GM21723 (cell line): ENCODE data around the gene C12orf42.
A peak's percentile ranks its signal among the peaks of the same experiment; 100 is the strongest.

Experiments
- ATAC-seq: cut with Tn5 transposase; IDR thresholded peaks from one replicate; pipeline ENCODE4 v1.9.1; 2021; ENCODE audit warnings: mild to moderate bottlenecking, moderate library complexity; ENCODE audit not compliant: unreplicated experiment

Gene C12orf42

DNA sequence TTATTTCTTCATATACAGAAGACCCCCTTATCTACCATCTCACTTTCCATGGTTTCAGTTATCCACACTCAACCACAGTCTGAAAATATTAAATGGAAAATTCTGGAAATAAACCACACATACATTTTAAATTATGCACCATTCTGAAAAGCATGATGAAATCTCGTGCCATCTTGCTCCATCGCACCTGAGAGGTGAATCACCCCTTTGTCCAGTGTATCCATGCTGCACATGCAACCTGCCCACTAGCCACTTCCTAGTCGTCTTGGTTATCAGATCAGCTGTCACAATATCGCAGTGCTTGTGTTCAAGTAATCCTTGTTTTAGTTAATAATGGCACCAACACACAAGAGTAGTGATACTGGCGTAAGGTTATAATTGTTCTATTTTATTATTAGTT, 145.7 kb downstream of the C12orf42 start:
- no peak for ATAC-seq

DNA sequence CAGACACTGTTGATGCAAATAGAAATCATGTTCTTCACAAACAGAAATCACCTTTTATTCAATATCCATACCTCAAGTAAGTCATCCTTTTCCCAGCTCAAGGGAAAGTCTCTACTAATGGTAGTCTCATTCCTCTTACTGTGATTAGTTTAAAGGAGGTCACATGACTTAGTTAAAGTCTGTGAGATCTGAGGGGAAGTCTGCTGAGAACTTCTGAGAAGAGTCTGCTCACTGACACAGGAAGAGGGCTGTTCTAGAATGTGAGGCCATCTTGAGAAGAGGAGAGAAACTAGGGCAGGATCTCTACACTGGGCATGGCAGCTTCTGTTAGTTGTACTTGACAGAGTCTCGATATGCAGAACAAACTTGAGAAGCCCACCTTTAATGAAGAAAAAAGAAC, 146.8 kb downstream of the C12orf42 start:
- no peak for ATAC-seq

DNA sequence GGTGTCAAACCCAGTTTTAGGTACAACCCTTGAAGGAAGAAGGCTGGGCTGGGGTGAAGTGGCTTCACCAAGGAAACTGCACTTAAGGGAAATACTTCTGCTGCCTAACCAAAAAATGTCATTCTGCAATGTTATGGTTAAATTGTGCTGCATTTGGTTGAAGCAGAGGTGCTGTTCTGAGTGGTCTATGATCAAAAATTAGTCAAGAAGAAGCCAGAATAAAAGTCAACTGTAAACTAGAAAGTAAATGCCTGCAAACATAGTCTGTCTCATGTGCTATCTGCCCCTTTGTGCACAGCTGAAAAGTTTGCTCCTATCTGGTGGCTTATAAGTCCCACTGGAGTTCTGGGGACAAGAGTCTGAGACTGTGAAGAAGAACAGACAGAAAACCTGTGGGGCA, 158.8 kb downstream of the C12orf42 start:
- ATAC-seq, result no peak

DNA sequence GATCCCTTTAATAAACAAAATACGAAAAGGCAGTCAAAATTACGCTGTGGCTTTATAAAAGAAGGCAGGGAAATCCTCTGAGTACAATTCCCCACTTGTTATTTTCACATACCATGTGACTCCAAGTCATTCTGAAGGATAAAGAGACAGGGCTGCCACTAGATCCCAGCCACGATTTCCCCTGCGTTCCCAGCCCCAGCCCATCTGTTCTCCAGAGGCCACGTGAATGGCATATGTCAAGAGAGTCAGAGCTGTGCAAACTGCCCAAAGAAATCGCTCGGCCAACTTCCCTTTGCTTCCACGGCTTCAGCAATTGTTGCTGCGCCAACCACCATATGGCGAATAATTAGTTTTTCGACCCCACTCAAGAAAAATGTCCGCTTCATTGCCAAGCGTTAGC, 161.3 kb downstream of the C12orf42 start:
- no peak for ATAC-seq

DNA sequence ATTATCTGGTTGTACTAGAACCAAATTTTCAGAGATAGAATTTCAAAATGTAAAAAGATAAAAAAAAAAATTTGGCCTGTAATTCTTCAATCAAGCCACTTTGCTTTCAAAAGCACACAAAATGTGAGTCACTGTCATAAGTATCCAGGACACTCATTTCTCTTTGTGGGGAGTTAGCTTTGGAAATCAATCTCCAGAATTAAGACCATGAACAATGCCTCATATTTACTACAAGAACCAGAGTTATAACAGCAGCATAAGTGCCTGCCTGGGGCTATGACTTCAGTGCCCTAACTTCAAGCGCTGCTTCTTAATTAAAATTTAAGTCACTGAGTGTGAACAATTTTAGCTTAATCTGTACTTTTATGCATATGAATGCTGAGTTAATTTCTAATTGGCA, 162.1 kb downstream of the C12orf42 start:
- no peak for ATAC-seq

DNA sequence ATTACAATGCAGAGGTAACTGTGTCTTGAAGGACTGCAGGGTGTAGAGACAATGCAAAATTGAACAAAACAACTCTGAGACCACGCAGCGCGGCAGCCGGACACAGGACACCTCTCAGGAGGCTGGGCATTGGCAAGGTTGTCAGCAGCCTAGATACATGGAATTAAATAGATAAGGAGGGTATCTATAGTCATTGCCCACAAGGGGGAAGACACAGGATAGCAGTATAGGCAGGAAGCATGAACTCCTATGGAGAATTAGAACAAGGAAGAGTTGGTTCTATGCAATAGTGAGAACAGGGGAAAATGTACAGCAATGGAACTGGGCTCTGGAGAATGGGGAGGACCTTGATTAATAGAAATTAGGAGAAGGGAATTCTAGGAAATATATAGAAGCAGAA, 164.1 kb downstream of the C12orf42 start:
- ATAC-seq, result no peak

DNA sequence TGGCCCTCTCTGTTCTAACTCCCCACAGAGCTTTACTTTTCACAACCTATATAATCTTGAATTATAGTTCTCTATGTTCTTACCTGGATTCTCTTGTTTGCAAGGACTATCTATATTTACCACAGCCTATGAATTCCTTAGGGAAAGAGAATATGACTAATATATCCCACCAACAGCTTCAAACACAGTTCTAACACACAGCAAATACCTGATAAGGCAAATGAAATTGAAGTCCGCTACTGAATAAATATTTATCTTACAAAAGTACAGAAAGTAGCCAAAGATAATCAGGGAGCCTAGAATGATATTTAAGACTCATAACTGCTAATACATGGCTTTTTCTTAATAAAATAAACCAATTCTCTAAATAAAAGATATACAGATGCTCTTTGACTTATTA, 165.1 kb downstream of the C12orf42 start:
- no peak for ATAC-seq

DNA sequence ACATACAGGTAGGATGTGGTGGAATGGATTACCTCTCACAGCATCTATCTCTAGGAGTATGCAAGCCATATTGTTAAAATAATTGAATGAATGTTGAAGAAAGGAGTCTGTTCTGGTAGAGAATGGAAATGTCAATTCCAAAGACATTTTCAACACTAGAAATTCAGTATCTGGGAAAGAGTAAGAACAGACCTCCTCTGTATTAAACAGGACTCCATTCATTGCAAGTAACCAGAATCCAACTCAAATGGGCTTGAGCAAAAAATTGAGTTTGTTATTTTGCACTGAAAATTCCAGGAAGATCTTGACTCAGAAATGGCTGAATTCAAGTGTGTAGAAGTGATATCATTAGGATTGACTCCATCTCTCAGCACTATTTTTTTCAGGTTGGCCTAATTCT, 168.1 kb downstream of the C12orf42 start:
- no peak for ATAC-seq

DNA sequence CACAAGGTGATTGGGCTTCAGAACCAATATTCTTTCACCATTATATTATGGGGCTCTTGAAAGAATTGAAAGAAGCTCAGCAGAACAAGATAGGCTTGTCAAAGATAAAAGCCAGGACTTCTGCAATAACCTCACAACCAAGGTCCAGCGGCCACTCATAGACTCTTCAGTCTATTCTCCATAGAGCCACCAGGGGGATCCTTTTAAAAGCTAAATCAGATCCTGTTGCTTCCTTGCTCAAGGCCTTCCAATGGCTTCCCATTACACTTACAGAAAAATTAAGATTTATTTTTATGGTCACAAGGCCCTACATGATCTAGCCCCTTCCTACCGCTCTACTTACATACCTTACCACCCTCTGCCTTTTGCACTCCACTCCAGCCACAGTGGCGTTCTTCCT, 169.6 kb downstream of the C12orf42 start:
- no peak for ATAC-seq

DNA sequence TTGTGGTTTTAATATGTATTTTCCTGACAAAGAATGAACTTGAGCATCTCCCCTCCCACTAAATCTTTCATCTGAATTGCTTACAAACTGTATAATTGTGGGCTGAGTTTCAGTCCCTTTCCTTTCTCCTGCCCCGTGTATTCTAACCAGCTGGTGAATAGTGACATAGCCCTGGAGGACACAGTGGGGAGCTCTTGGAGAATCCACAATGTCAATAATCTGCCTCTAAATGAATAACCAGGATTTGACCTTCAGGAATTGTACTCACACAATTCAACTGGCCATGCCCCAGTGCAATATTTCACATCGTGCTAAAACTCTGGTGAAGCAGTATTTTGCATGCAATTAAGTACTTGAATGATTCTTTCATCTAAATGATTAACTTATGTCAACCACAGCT, 177.2 kb downstream of the C12orf42 start:
- ATAC-seq, result no peak

DNA sequence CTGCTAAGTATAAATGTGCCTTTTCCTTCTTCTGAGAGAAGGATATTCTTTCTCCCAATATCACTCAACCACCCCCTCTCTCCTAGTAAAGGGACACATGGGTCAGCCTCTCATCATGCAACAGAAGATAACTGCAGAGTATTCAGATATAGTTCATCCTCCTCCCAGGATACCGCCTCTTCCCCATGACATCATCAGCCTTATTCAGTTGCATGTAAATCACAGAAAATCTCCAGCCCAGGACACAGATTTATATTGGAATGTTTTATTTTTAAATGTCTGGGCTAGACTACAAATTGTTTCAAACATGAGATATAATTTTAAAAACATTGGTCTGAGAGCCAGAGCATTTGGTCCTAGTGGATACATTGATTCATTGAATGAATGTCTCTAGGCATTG, 178.5 kb downstream of the C12orf42 start:
- no peak for ATAC-seq

DNA sequence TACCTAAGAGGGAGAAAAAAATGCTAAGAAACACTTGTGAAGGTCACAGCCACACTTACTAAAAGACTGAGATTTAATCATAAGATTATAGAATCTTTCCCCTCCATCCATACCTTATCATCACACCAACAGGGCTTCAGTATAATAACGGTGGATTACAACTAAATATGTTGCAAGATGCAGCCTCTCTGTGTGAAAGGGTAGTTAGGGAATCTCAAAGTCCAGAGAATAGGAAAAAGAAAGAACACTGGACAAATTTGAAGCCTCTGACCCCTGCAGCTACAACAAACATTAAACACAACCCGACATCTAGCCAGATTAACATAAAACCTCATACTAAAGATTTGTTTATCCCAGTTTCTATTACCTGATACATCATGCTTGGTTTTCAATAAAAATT, 181.0 kb downstream of the C12orf42 start:
- no peak for ATAC-seq

DNA sequence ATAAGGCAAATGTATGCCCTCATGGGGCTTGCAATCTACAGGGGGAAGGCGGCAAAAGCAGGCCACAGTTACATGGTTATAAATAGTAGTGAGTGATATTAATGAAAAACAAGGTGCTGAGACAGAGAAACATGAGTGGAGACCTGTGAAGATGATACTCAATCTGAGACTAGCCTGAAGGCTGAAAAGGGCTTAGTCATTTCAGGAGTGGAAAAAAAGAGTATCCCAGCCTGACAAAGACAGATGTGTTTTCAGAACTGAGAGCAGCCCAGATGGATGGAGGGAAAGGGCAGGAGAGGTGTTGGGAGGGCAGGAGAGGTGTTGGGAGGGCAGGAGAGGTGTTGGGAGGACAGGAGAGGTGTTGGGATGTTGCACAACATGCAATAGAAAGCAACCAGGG, 181.9 kb downstream of the C12orf42 start:
- ATAC-seq, result no peak

DNA sequence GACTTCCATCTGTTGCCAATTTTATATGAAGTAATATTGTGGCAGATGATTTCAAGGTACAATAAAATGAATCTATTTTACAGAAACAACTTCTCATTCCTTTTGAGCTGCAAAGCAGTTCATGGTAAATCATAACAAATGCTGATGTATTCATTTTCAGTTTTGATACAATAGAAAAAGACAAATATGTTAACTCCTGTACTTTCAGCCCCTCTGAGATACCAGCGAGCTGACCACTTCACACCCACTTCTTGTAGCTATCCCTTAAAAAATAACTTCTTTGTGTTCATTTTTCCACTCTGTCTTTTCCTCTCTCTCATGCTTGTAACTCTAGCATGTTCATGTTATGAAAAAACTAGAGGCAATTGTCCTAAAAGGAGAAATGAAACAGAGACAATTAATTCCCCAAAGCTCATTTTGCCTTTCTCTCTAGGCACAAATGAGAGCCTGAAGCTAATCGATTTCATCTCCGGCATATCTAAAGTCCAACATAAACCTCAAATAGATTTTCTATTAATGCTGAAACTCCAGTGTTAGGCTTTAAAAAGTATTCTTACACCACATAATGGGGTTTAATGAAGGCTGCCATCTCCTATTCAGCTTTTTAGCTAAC, 182.9 kb downstream of the C12orf42 start:
- no peak for ATAC-seq

DNA sequence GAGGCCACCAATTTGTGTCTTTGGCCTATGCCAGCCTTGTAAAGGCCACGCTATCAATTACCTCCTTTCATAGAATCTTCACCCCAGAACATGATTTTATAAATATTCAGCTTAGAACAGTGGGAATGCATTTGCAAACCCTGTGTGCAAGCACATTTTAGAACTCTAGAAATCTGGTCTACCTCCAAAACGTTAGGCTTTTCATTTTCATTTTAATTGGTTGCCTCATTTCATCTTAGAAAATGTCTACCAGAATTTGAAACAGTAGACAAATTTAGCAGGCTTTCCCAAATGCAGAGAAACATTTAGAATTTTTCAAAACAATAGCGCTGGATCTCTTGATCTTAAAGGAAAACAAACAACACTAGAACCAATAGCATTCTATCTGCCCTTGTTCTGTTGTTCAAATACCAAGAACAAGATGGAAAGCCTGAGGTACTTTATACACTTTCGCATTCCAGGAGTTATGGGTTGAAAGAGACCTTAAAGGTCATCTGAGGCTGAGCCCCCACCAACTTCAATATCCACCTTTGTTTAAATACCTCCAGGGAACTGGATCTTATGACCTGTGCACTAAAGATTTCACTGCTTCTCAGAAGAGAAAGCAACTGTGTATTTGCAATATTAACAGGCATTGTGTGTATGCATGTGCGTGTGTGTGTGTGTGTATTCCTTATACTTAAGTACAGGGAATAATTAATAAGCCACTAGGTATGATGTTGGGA, 185.1 kb downstream of the C12orf42 start:
- no peak for ATAC-seq

DNA sequence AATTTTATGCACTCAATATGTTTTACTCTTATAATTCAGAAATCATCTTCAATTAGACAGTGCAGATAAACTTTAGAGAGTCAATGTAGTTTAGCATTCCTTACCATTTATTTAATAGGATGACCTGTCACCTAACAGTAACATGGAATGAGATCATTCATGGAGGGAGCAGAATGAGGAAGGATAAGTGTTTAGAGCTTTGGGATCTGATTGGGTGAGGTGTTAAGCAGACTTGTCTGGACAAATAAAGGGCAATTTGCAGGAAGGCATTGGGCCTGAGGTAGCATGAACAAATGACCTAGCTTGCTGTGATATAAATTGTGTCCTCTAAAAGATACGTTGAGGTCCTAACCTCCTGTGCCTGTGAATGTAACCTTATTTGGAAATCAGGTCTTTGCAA, 187.4 kb downstream of the C12orf42 start:
- ATAC-seq, result no peak

DNA sequence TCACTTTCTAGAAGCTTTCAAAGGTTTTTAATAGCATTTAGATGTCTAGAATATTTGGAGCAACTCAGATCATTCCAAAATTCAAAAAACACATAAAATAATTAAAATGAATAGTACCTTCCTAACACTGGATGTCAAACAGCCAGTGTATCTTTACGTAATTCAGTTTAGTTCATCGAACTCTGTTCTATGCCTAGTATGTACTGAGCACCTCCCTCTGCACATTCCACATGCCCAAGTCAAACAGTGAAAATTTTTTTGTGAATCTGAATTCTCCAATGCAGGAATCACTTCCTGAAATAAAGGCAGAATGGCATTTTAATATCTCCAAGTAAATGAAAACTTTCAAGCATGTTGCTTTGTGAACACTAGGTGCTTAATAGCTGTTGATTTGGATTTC, 192.3 kb downstream of the C12orf42 start:
- no peak for ATAC-seq

DNA sequence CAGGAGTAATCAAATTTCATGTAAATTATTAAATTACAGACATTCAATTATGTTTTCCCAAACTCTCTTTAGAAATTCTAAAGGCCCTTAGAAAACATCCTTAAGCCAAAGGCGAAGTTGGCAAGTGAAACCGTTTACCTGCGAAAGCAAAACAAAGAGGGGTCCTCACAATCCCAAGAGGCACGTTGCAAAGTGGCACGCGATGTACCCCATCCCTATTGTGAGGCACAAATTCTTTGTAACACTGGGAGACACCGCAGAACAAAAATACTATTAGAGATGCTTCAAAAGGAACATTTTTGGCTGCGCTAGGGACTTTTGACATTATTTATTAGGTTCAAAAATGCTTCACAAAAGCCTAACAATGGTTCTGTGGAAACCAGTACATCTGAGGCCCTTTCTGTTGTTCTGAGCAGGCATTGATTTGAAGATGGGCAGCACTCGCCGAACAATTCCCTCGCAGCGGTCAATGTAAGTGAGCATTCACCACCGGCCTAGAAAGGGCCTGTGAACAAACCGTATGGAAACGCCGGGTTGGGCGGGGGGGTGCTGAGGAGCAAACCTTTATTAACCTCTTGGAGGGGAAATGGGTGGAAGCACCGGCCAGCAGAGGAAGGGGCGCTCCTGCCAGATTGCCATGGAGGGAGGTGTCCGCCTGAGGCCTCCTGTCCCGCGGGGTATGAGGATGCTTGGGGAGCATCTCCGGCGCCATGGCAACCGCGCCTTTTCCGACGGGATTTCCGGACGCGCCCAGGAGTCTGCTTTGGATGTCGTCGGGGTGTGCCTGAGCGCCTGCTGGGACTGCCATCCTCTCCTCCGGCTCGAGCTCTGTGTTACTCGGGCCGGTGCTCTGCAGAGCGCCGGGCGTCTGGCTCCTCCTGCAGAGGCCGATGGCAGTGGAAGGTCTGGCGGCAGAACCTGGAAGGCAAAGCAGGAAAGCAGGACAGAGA, 193.9 kb downstream of the C12orf42 start:
- no peak for ATAC-seq

DNA sequence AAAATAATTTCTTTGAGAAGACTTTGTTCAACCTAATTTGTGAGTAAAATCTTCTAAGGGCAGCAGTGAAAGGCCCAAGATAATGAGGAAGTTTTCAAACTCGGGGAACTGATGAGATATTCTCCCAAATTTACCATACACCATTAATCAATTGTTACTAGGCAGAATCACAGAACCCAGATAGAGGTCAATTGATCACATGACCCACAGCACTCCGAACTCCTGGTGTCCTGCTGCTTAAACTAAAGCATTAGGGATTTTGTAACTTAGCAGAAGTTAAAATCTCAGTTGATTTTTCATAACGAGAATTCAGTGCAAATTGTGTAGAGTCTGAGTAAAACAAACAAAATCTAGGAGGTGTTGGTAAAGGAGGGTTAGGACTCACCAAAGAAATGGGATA, 207.8 kb downstream of the C12orf42 start:
- ATAC-seq, result no peak

DNA sequence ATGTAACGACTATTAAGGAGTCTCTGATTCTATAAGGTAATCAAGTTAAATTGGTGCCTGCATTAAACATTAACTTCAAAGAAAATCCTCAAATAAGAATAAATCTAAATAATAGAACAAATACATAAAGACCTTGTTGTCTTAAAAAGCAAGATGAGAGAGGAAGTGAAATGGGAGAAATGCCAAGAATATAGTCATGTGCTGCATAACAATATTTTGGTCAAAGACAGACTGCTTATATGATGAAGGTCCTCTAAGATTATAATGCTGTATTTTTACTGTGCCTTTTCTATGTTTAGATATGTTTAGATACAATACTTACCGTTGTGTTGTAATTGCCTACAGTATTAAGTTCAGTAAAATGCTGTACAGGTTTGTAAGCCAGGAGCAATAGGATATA, 213.6 kb downstream of the C12orf42 start:
- no peak for ATAC-seq

DNA sequence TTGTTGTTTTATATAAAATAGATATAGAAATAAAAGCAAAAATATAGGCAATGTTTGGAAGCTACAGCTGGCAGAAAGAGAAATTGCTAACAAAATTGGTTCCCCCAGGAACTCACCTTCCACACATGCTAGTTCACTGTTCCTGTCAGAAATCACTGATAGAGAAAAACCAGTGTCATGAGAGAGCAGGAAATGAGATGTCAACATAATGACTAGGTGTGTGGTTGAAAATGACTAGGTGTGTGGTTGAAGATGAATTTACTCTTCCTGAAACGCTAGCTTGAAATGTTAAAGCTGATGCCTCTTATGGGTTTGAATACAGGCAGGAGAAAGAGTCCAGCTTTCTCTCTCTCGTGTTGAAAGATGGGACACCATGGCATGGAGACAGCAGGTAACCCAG, 216.3 kb downstream of the C12orf42 start:
- peak; percentile 94 for ATAC-seq

DNA sequence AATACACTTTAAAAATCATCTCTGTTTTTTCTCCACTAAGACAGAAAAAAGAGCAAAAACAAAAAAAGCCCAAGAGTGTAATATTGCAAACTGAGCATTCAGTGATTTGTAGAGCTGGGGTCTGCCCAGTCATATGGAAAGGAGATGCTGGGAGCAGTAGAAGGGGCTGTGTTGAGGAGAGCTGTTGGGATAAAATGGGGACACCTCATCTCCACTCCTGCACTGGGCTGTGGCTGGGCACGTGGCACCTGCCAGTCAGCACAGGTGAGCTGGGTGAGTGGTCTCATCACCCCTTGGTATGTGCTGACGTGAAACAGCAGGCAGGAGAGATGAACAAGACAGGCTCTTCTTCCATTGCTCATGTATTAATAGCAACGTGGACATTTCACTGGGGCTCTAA, 217.4 kb downstream of the C12orf42 start:
- ATAC-seq, result no peak
